ENCODE measurements around the gene ATP8A2. TPM values are rescaled to one million over a fixed set of nuclear protein-coding genes. Genes with fewer than 3 reads are reported as not detected.
A peak's percentile ranks its signal among the peaks of the same experiment; 100 is the strongest.
"Not testable (repeated sequence)": the region's sequence is repeated elsewhere in the genome, so short reads cannot be mapped to it uniquely, and the experiment has no call there.

The ATP8A2 gene
- total RNA-seq, 1 donor from 2014 or later: 1.7 TPM

DNA sequence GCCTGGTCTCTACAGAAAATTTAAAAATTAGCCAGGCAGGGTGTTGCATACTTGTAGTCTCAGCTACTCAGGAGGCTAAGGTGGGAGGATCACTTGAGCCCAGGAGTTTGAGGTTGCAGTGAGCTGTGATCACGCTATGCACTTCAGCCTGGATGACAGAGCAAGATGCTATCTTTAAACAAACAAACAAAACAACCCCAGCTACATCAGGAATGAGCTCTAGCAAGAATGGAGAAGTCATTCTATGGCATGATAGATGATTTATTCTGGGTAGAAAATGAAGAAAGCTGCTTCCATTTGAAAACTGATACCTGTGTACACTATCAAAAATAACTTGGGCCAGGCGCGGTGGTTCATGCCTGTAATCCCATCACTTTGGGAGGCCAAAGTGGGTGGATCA is 695.8 kb downstream of the ATP8A2 start:
- no peaks in the 10 kb centered on the region for H3K4me1 ChIP-seq
- no peaks in the 10 kb centered on the region for H3K27me3 ChIP-seq (ENCODE audit: low read depth)

DNA sequence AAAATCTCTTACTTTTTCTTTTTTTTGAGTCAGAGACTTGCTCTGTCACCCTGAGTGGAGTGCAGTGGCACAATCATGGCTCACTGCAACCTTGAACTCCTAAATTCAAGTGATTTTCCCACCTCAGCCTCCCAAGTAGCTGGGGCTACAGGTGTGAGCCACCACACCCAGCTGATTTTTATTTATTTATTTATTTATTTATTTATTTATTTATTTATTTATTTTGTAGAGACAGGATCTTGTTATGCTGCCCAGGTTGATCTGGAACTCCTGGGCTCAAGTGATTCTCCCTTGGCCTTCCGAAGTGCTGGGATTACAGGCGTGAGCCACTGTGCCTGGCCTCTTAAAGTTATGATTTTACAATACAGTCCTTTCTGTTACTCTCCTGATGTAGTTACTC is 696.6 kb downstream of the ATP8A2 start:
- DNase-seq; H3K9me3 ChIP-seq; H3K27me3 ChIP-seq (ENCODE audit: low read depth); H3K36me3 ChIP-seq; H3K4me3 ChIP-seq; H3K4me1 ChIP-seq; intact Hi-C loops (cut with DNase I); ATAC-seq; H3K27ac ChIP-seq: not testable (repeated sequence)

More for the DNA sequence above, 695.8 kb downstream of the ATP8A2 start:
- no peak for DNase-seq
- Histone ChIP-seq H3K9me3 (no peaks in the 10 kb centered on the region), H3K36me3 (no peaks in the 10 kb centered on the region), H3K27ac (no peak overlapping the region), H3K4me3 (no peak overlapping the region)
- intact Hi-C loops (cut with DNase I): no loop called here
- TF ChIP-seq, protein P1, sequence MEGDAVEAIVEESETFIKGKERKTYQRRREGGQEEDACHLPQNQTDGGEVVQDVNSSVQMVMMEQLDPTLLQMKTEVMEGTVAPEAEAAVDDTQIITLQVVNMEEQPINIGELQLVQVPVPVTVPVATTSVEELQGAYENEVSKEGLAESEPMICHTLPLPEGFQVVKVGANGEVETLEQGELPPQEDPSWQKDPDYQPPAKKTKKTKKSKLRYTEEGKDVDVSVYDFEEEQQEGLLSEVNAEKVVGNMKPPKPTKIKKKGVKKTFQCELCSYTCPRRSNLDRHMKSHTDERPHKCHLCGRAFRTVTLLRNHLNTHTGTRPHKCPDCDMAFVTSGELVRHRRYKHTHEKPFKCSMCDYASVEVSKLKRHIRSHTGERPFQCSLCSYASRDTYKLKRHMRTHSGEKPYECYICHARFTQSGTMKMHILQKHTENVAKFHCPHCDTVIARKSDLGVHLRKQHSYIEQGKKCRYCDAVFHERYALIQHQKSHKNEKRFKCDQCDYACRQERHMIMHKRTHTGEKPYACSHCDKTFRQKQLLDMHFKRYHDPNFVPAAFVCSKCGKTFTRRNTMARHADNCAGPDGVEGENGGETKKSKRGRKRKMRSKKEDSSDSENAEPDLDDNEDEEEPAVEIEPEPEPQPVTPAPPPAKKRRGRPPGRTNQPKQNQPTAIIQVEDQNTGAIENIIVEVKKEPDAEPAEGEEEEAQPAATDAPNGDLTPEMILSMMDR (IDR thresholded peaks at IDR 0.05): no peak
- ATAC-seq: no peak

DNA sequence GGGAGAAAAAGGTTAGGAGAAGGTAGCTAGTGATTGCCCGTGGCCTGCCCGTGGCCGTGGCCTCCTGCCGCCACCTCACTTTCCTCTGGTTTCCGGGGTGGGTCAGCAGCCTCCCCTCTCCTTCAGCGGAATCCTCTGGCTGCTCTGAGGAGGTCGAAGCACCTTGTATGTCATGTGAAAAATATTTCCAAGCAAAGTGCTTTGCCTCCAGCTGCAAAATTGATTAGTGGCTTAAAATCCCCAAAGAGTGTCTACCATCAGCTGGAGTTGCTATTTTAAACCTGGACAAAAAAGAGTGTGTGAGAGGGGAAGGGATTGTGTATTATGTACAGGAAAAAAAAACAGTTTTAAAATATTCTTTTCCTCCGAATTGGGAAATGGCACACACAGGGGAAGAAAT is 697.9 kb downstream of the ATP8A2 start:
- H3K4me3 ChIP-seq; ATAC-seq; H3K27ac ChIP-seq; DNase-seq; H3K36me3 ChIP-seq; H3K9me3 ChIP-seq; H3K4me1 ChIP-seq; intact Hi-C loops (cut with DNase I); H3K27me3 ChIP-seq (ENCODE audit: low read depth): not testable (repeated sequence)

DNA sequence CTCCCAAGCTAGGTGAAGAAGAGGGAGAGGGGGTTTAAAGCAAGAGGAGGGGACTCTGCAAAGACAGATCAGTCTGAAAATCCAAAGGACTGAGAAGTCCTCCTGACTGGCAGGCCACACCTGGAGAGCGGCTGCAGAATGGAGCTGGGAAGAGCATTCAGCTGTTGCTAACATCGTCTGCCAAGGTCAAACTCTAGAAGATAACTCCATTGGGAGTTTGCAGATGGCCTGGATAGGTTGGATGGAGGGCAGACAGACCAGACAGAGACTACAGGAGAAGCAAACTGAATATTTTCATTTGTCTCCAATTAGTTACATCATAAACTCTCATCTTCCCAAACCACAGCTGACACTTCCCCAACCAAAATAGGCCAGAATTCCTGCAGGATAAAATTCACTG is 699.9 kb downstream of the ATP8A2 start:
- no peaks in the 10 kb centered on the region for H3K27me3 ChIP-seq (ENCODE audit: low read depth)
- no peaks in the 10 kb centered on the region for H3K9me3 ChIP-seq
- ATAC-seq (no peak), DNase-seq (no peak)
- no peaks in the 10 kb centered on the region for H3K4me1 ChIP-seq
- no peak overlapping the region for H3K4me3 ChIP-seq
- TF ChIP-seq, protein P1 (IDR thresholded peaks at IDR 0.05): no peak
- intact Hi-C loops (cut with DNase I): no loop called here
- no peaks in the 10 kb centered on the region for H3K36me3 ChIP-seq
- H3K27ac ChIP-seq: no peak overlapping the region

DNA sequence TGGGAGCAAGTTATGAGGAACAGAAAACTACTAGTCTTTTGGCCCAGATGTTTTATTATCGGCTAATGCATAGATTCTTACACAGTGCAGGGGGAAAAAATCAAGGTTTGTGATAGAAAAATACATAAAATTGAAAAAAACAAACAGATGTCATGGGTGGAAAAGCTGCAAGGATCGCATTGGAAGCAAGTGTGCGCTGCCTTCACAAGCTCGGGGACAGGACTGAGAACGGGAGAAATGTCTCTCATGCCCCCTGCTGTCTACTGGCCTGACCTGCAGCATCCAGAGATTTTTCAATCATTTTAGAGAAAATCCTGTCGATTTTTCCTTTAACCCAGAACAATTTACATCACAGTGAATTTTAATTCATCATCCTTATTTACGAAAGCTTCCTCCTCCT is 700.6 kb downstream of the ATP8A2 start:
- H3K27ac ChIP-seq; H3K27me3 ChIP-seq (ENCODE audit: low read depth); DNase-seq; H3K4me1 ChIP-seq; H3K9me3 ChIP-seq; H3K36me3 ChIP-seq; intact Hi-C loops (cut with DNase I); H3K4me3 ChIP-seq: not testable (repeated sequence)
- ATAC-seq: peak; percentile 78

DNA sequence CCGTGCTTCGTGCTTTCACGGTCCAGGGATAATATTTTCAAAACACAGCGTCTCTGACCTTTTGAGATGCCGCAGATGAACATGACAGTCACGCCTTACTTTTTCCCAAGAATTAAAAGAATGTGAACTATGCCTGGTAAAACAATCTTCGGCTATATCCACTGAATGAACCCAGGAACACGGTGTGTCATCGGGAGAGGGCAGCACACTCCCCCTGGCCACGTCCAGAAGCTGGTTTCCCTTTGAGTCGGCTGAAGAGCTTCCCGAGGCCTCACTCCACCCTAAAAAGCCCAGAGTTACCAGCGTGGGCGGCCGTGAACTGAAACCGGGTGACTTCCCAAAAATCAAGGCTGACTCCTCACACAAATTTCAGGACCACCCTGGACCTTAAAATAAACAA is 702.9 kb downstream of the ATP8A2 start:
- ATAC-seq (peak; percentile 36 to 39), DNase-seq (no peak)
- intact Hi-C loops (cut with DNase I): no loop called here
- Histone ChIP-seq H3K4me1 (no peaks in the 10 kb centered on the region), H3K36me3 (no peaks in the 10 kb centered on the region), H3K27me3 (ENCODE audit: low read depth) (no peaks in the 10 kb centered on the region), H3K9me3 (no peaks in the 10 kb centered on the region), H3K4me3 (no peak overlapping the region), H3K27ac (no peak overlapping the region)
- TF ChIP-seq, protein P1 (IDR thresholded peaks at IDR 0.05): no peak

Other genes starting within 250 kb of the ATP8A2 start
- gene AMER2, start 199.7 kb upstream of the ATP8A2 start, total RNA-seq: not detected
- gene MTMR6, start 84.5 kb upstream of the ATP8A2 start, total RNA-seq: 19.8 TPM
- 57.7 TPM for gene NUP58, start 70.3 kb upstream of the ATP8A2 start, total RNA-seq

Data from lower lobe of right lung (tissue), 2 donors.